HG03460 (cell line): Measurements from ENCODE around the gene EBP.
A peak's percentile ranks its signal among the peaks of the same experiment; 100 is the strongest.

ENCODE experiments used
- ATAC-seq: cut with Tn5 transposase; IDR thresholded peaks from one replicate; pipeline ENCODE4 v1.9.1; 2021; ENCODE audit not compliant: unreplicated experiment

EBP gene

DNA sequence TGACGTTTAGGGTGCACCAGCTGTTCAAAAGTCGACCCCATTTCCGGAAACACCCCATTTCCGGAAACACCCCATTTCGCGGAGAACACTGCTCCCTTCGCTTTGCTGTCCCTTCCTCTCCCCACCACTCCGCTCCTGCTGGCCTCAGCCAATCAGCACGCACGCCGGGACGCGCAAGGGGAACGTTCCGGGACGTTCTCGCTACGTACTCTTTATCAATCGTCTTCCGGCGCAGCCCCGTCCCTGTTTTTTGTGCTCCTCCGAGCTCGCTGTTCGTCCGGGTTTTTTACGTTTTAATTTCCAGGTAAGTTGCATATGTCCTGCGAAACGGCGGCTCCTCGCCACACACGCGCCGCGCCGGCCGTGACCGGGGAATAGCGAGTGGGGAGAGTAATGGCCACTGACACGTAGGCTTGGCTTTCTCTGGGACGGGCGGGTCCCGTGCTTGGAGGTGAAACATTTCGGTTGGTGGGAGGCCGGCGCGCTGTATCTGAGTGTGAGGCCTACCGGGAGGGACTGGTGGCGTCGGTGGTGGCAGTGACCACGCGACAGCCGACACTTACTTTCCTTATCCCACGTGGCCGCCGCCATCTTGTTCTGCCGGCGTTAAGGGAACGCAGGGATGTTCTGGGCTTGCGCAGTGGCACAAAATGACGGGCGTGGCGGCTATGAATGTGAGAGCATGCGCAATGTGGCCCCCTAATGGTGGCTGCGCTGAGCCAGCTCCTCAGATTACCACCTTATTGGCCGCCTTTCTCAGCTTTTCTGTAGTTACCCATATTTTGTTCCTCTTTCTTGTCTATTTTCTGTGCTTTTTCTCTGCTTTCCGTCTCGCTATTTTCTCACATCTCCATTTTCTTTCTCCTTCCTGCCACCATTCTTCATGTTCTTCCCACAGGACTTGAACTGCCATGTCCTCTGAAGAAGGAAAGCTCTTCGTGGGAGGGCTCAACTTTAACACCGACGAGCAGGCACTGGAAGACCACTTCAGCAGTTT is 53.0 kb downstream of the EBP start, which contains the start of gene RBM3:
TSS of gene RBM3 (plus strand) at position 215 of the 997 bp plus-strand sequence. CDS start at position 912, 697 bp downstream.
- ATAC-seq, result peak; percentile 79

DNA sequence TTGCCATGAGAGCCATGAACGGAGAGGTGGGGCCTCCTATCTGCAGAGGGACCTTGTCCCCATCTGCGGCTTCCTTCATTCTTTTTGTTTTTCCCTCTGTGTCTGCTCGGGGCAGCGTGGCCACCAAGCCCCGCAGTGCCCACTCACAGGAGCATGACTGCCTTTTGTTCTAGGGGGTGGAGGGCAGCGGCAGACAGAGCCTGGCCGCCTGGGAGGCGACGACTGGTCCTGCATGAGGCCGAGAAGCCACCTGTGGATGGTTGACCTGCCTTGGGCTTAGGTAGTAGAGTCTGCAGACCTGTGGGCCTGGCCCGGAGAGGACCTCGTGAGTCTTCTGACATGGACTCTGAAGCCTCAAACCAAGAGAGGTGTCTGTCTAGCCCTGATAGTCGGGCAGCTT is 54.0 kb downstream of the EBP start:
- ATAC-seq, result no peak

DNA sequence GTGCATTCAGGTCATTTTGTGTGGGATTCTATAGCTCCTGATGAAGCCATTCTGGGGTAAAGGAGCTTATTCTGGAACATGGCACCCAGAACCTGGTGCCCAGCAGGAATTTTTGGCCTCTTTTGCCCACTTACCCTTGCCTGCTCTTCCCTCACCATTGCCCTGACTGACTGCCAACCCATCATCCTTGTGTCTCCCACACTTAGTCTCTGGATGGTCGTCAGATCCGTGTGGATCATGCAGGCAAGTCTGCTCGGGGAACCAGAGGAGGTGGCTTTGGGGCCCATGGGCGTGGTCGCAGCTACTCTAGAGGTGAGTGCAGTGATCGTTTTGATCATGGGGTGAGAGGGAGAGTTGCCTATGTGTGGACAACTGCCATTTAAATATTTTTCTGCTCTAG is 54.5 kb downstream of the EBP start:
- ATAC-seq, result no peak
